ENCODE results near the gene LBHD1. TPM values are rescaled to one million over a fixed set of nuclear protein-coding genes. Genes with fewer than 3 reads are reported as not detected.
"Not testable (repeated sequence)": the region's sequence is repeated elsewhere in the genome, so short reads cannot be mapped to it uniquely, and the experiment has no call there.

The LBHD1 gene
- polyA plus RNA-seq, 2 donors: 2.7 to 5.2 TPM

DNA sequence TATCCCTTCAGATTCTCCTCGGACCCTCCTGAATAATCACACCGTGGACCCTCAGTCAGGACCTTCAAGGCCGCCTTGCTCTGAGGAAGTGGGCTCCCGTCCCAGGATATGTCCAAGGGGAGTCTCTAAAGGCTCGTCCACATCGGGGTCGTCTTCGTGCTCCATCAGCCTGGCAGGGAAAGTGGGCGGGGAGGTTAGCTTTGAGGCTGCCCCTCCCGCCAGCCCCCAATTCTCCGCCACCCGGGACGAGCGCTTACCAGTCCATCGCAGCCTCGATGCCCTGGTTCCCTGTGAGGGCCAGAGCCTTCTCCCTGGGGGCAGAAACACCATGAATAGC is 6.3 kb upstream of the LBHD1 start:
- Histone ChIP-seq H3K27me3 (ENCODE audit: control insufficient read depth in 1 of 2, insufficient read depth in 2 of 2, low read length in 2 of 2) (no peaks in the 10 kb centered on the region), H3K9me3 (ENCODE audit: control insufficient read depth in 2 of 2, insufficient read depth in 1 of 2, low read depth in 1 of 2, low read length in 1 of 2) (no peaks in the 10 kb centered on the region), H3K27ac (ENCODE audit: low read depth in 2 of 2, low read length in 1 of 2) (peak overlapping the region; percentile 81 to 96), H3K4me3 (ENCODE audit: low read depth in 1 of 2, low read length in 2 of 2) (peak overlapping the region; percentile 93 to 99), H3K4me1 (ENCODE audit: control insufficient read depth in 2 of 2, insufficient read depth in 2 of 2, low read length in 1 of 2) (peaks cover 0 to 2% of the 10 kb centered on the region in 2 donors), H3K36me3 (ENCODE audit: control insufficient read depth in 2 of 2, insufficient read depth in 2 of 2, low read length in 1 of 2) (peaks cover 3 to 14% of the 10 kb centered on the region in 2 donors)
- WGBS, 2 donors: 2 to 3% methylated on average over 16 of the region's 16 CpGs

DNA sequence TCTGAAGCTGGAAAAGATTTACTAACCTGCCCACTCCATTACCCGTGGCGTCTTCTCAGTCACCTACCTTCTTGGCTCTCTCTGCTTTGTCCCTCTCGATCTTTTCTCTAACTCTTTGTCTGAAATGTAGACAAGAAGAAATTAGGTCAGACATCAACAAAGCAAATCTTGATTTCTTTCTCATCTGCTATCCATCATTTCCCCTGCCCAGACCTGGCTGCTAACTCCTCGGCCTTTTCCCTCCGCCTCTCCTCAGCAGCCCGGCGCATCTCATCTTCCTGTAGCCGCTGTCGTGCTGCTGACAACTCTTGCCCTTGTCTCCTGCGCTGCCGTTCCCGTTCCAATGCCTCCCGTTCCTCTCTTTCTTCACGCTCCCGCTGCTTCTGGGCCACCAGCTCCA is 5.6 kb upstream of the LBHD1 start:
- Histone ChIP-seq H3K27ac (ENCODE audit: low read depth in 2 of 2, low read length in 1 of 2) (peak overlapping the region in 1 of 2 donors; percentile 81), H3K27me3 (ENCODE audit: control insufficient read depth in 1 of 2, insufficient read depth in 2 of 2, low read length in 2 of 2) (no peaks in the 10 kb centered on the region), H3K36me3 (ENCODE audit: control insufficient read depth in 2 of 2, insufficient read depth in 2 of 2, low read length in 1 of 2) (peaks cover 3 to 14% of the 10 kb centered on the region in 2 donors), H3K4me3 (ENCODE audit: low read depth in 1 of 2, low read length in 2 of 2) (peak overlapping the region; percentile 93 to 99), H3K4me1 (ENCODE audit: control insufficient read depth in 2 of 2, insufficient read depth in 2 of 2, low read length in 1 of 2) (peaks cover 0 to 3% of the 10 kb centered on the region in 2 donors), H3K9me3 (ENCODE audit: control insufficient read depth in 2 of 2, insufficient read depth in 1 of 2, low read depth in 1 of 2, low read length in 1 of 2) (no peaks in the 10 kb centered on the region)
- WGBS, 2 donors: 72 to 76% methylated on average over 15 of the region's 15 CpGs

DNA sequence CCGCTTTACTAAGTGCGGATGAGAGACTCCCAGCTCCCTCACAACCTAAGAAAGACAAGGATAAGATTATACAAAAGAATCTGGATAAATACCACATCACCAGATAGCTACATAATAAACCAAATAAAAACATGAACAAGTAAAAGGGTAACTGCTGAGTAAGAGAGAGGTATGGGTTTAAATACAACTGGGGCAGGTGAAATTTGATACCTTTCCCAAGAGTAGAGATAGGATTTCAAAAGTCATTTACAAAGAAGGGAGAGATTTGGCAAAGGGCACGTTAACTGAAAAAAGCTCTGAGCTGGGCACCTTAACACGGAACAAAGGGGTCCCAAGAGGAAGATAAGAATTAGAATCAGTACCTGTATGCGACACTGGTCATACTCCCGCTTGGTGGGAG is 5.1 kb upstream of the LBHD1 start:
- 75 to 77% methylated on average over 6 of the region's 6 CpGs for WGBS, 2 donors
- no peaks in the 10 kb centered on the region for H3K27me3 ChIP-seq (ENCODE audit: control insufficient read depth in 1 of 2, insufficient read depth in 2 of 2, low read length in 2 of 2)
- H3K4me1 ChIP-seq (ENCODE audit: control insufficient read depth in 2 of 2, insufficient read depth in 2 of 2, low read length in 1 of 2): peaks cover 0 to 5% of the 10 kb centered on the region in 2 donors
- peaks cover 3 to 14% of the 10 kb centered on the region in 2 donors for H3K36me3 ChIP-seq (ENCODE audit: control insufficient read depth in 2 of 2, insufficient read depth in 2 of 2, low read length in 1 of 2)
- no peak overlapping the region for H3K4me3 ChIP-seq (ENCODE audit: low read depth in 1 of 2, low read length in 2 of 2)
- H3K9me3 ChIP-seq (ENCODE audit: control insufficient read depth in 2 of 2, insufficient read depth in 1 of 2, low read depth in 1 of 2, low read length in 1 of 2): no peaks in the 10 kb centered on the region
- no peak overlapping the region for H3K27ac ChIP-seq (ENCODE audit: low read depth in 2 of 2, low read length in 1 of 2)

DNA sequence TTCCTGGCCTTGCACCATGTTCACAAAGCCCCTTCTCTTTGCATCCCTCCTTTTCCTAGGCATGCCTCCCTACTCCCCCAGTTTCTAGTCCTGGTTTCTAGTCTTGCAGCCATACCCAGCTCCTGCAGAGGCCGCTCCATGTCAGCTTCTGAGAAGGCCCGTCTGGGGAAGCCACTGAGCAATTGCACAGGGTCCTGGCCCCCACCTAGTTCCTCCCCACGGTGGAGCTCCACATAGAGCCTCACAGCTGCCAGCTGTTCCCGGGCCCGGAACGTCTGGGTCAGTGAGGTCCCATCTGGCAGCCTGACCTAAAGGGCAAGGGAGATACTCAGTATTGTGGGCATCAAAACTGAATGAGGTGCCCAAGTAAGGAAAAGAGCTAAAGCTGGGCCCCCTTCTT is 4.6 kb upstream of the LBHD1 start:
- Histone ChIP-seq H3K36me3 (ENCODE audit: control insufficient read depth in 2 of 2, insufficient read depth in 2 of 2, low read length in 1 of 2) (peaks cover 3 to 14% of the 10 kb centered on the region in 2 donors), H3K4me3 (ENCODE audit: low read depth in 1 of 2, low read length in 2 of 2) (no peak overlapping the region), H3K27me3 (ENCODE audit: control insufficient read depth in 1 of 2, insufficient read depth in 2 of 2, low read length in 2 of 2) (no peaks in the 10 kb centered on the region), H3K9me3 (ENCODE audit: control insufficient read depth in 2 of 2, insufficient read depth in 1 of 2, low read depth in 1 of 2, low read length in 1 of 2) (no peaks in the 10 kb centered on the region), H3K4me1 (ENCODE audit: control insufficient read depth in 2 of 2, insufficient read depth in 2 of 2, low read length in 1 of 2) (peaks cover 0 to 5% of the 10 kb centered on the region in 2 donors), H3K27ac (ENCODE audit: low read depth in 2 of 2, low read length in 1 of 2) (peak overlapping the region in 1 of 2 donors; percentile 49)
- WGBS, 2 donors: 50% methylated on average over 6 of the region's 6 CpGs

DNA sequence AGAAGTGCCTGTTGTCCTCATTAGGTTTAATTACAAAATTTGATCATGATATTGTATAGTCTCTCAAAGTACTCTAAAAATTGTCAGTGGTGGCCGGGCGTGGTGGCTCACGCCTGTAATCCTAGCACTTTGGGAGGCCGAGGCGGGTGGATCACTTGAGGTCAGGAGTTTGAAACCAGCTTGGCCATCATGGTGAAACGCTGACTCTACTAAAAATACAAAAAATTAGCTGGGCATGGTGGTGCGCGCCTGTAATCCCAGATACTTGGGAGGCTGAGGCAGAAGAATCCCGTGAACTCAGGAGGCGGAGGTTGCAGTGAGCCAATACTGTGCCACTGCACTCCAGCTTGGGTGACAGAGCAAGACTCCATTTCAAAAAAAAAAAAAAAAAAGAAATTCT is 3.3 kb upstream of the LBHD1 start:
- not testable (repeated sequence) for H3K4me1 ChIP-seq (ENCODE audit: control insufficient read depth in 2 of 2, insufficient read depth in 2 of 2, low read length in 1 of 2); H3K27ac ChIP-seq (ENCODE audit: low read depth in 2 of 2, low read length in 1 of 2); H3K27me3 ChIP-seq (ENCODE audit: control insufficient read depth in 1 of 2, insufficient read depth in 2 of 2, low read length in 2 of 2); H3K9me3 ChIP-seq (ENCODE audit: control insufficient read depth in 2 of 2, insufficient read depth in 1 of 2, low read depth in 1 of 2, low read length in 1 of 2); H3K4me3 ChIP-seq (ENCODE audit: low read depth in 1 of 2, low read length in 2 of 2)
- H3K36me3 ChIP-seq (ENCODE audit: control insufficient read depth in 2 of 2, insufficient read depth in 2 of 2, low read length in 1 of 2): peaks cover 3 to 14% of the 10 kb centered on the region in 2 donors
- 90 to 93% methylated on average over 10 of the region's 10 CpGs for WGBS, 2 donors

DNA sequence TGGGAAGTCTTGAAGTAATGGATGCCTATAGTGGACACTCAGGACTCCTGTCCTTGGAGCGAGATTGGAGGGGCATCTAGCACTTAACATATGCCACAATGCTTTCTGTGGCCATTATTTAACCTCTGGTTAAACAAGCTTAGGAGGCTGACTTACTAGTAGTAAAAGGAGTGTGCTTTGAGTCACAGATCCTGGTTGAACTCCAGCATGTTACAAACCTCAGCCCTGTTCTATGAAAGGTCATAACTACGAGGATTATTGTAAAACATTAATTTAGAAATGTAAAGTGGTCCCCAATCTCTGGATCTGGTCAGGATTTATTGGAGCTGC is 1.1 kb upstream of the LBHD1 start:
- Histone ChIP-seq H3K36me3 (ENCODE audit: control insufficient read depth in 2 of 2, insufficient read depth in 2 of 2, low read length in 1 of 2) (peaks cover 3 to 14% of the 10 kb centered on the region in 2 donors), H3K4me1 (ENCODE audit: control insufficient read depth in 2 of 2, insufficient read depth in 2 of 2, low read length in 1 of 2) (peaks cover 0 to 5% of the 10 kb centered on the region in 2 donors), H3K27me3 (ENCODE audit: control insufficient read depth in 1 of 2, insufficient read depth in 2 of 2, low read length in 2 of 2) (no peaks in the 10 kb centered on the region), H3K27ac (ENCODE audit: low read depth in 2 of 2, low read length in 1 of 2) (peak overlapping the region; percentile 93 to 97), H3K9me3 (ENCODE audit: control insufficient read depth in 2 of 2, insufficient read depth in 1 of 2, low read depth in 1 of 2, low read length in 1 of 2) (no peaks in the 10 kb centered on the region), H3K4me3 (ENCODE audit: low read depth in 1 of 2, low read length in 2 of 2) (no peak overlapping the region)
- 68 to 74% methylated on average over 2 of the region's 2 CpGs for WGBS, 2 donors

DNA sequence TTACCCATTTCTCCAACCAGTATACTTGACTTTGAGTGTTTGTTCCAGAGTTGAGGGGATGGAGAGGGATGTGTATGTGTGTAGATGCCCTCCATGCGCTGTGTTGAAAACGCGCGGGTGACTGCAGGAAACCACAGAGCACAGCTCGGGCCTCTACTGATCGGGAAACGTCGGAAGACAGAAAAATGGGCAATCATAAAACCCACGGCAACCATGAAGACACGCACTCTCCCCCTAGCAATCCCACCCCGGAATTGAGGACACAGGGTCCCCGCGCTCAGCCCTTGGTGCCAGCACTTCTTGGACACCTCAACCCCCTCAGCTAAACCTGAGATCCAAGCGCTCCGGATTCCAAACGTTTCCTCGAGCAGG is 845 bp downstream of the LBHD1 start:
- Histone ChIP-seq H3K36me3 (ENCODE audit: control insufficient read depth in 2 of 2, insufficient read depth in 2 of 2, low read length in 1 of 2) (peaks cover 3 to 6% of the 10 kb centered on the region in 2 donors), H3K9me3 (ENCODE audit: control insufficient read depth in 2 of 2, insufficient read depth in 1 of 2, low read depth in 1 of 2, low read length in 1 of 2) (no peaks in the 10 kb centered on the region), H3K4me3 (ENCODE audit: low read depth in 1 of 2, low read length in 2 of 2) (peak overlapping the region; percentile 87 to 92), H3K4me1 (ENCODE audit: control insufficient read depth in 2 of 2, insufficient read depth in 2 of 2, low read length in 1 of 2) (peaks cover 4 to 9% of the 10 kb centered on the region in 2 donors), H3K27ac (ENCODE audit: low read depth in 2 of 2, low read length in 1 of 2) (peak overlapping the region; percentile 93 to 97), H3K27me3 (ENCODE audit: control insufficient read depth in 1 of 2, insufficient read depth in 2 of 2, low read length in 2 of 2) (no peaks in the 10 kb centered on the region)
- WGBS, 2 donors: 0 to 1% methylated on average over 14 to 17 of the region's 17 CpGs

DNA sequence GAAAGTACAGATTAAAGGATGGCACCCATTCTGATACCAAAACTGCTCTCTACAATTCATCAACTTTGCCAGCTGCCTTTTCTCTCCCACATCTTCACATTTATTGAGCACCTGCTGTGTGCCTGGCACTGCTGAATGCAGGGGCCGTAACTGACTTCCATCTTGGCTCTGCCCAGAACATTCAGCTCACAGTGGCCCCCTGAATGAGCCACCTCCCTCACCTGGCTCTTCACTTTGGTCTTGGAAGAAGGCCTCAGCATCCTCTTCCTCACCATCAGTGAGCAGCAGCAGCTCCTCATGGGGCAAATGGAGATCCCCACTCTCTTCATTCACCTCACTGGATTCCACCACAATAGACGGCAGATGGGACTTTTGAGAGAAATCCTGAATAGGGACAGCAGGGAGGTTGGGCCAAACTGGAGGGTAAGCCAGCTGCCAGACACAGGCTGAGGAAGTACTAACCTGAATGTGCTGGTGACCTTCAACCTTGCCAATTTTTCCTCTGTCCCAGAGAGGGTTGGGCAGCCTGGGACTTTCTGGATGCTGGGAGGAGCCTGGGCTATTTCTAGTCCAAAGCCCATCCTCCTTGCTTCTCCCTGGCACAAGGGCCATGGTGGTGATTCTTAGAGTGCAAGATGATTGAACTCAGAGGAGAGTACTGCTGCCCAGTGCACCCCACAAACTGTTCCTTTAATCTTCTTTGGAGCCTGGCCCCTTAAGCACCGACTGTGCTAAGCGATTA is 2.5 kb downstream of the LBHD1 start:
- 62 to 67% methylated on average over 4 of the region's 4 CpGs for WGBS, 2 donors
- H3K4me1 ChIP-seq (ENCODE audit: control insufficient read depth in 2 of 2, insufficient read depth in 2 of 2, low read length in 1 of 2): peaks cover 4 to 10% of the 10 kb centered on the region in 2 donors
- peaks cover 3 to 5% of the 10 kb centered on the region in 2 donors for H3K36me3 ChIP-seq (ENCODE audit: control insufficient read depth in 2 of 2, insufficient read depth in 2 of 2, low read length in 1 of 2)
- no peaks in the 10 kb centered on the region for H3K27me3 ChIP-seq (ENCODE audit: control insufficient read depth in 1 of 2, insufficient read depth in 2 of 2, low read length in 2 of 2)
- H3K27ac ChIP-seq (ENCODE audit: low read depth in 2 of 2, low read length in 1 of 2): peak overlapping the region in 1 of 2 donors; percentile 47
- no peak overlapping the region for H3K4me3 ChIP-seq (ENCODE audit: low read depth in 1 of 2, low read length in 2 of 2)
- H3K9me3 ChIP-seq (ENCODE audit: control insufficient read depth in 2 of 2, insufficient read depth in 1 of 2, low read depth in 1 of 2, low read length in 1 of 2): no peaks in the 10 kb centered on the region

DNA sequence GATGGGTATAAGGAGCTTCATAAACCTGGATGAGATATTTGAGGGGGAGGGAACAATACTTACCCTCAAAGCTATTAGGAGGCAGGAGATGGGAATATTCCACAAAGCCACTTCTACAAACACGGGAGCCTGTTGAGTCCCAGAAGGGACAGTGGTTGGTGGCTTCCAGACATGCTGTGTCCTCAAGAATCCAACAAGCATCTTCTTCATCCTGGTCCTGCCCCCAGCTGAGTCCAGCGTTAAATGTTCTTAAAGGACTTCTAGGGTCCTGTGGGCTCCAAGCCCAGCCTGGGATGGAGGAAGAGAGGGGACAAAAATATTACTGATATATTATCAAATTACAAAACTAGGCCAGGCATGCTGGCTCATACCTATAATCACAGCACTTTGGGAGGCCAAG is 4.6 kb downstream of the LBHD1 start:
- 71 to 86% methylated on average over 2 of the region's 2 CpGs for WGBS, 2 donors
- Histone ChIP-seq H3K4me3 (ENCODE audit: low read depth in 1 of 2, low read length in 2 of 2) (no peak overlapping the region), H3K36me3 (ENCODE audit: control insufficient read depth in 2 of 2, insufficient read depth in 2 of 2, low read length in 1 of 2) (peaks cover 3 to 5% of the 10 kb centered on the region in 2 donors), H3K9me3 (ENCODE audit: control insufficient read depth in 2 of 2, insufficient read depth in 1 of 2, low read depth in 1 of 2, low read length in 1 of 2) (no peaks in the 10 kb centered on the region), H3K4me1 (ENCODE audit: control insufficient read depth in 2 of 2, insufficient read depth in 2 of 2, low read length in 1 of 2) (peaks cover 4 to 10% of the 10 kb centered on the region in 2 donors), H3K27me3 (ENCODE audit: control insufficient read depth in 1 of 2, insufficient read depth in 2 of 2, low read length in 2 of 2) (no peaks in the 10 kb centered on the region), H3K27ac (ENCODE audit: low read depth in 2 of 2, low read length in 1 of 2) (no peak overlapping the region)

DNA sequence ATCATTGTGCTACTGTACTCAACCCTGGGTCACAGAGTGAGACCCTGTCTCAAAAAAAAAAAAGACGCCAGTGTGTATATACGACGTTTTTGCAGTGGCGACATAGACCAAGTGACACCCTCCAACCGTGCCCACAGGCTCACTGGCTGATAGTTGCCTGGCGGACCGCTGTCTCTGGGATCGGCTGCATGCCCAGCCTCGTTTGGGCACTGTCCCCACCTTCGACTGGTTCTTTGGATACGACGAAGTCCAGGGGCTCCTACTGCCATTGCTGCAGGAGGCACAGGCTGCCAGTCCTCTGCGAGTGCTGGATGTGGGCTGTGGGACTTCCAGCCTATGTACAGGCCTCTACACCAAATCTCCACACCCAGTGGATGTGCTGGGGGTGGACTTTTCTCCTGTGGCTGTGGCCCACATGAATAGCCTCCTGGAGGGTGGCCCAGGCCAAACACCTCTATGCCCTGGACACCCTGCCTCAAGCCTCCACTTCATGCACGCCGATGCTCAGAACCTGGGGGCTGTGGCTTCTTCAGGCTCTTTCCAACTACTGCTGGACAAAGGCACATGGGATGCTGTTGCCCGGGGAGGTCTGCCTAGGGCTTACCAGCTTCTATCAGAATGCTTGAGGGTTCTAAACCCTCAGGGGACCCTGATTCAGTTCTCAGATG is 5.7 kb downstream of the LBHD1 start:
- WGBS, 2 donors: 31 to 35% methylated on average over 16 of the region's 16 CpGs
- Histone ChIP-seq H3K4me1 (ENCODE audit: control insufficient read depth in 2 of 2, insufficient read depth in 2 of 2, low read length in 1 of 2) (peaks cover 4 to 10% of the 10 kb centered on the region in 2 donors), H3K27me3 (ENCODE audit: control insufficient read depth in 1 of 2, insufficient read depth in 2 of 2, low read length in 2 of 2) (no peaks in the 10 kb centered on the region), H3K9me3 (ENCODE audit: control insufficient read depth in 2 of 2, insufficient read depth in 1 of 2, low read depth in 1 of 2, low read length in 1 of 2) (no peaks in the 10 kb centered on the region), H3K4me3 (ENCODE audit: low read depth in 1 of 2, low read length in 2 of 2) (peak overlapping the region; percentile 82 to 91), H3K27ac (ENCODE audit: low read depth in 2 of 2, low read length in 1 of 2) (peak overlapping the region; percentile 87 to 97), H3K36me3 (ENCODE audit: control insufficient read depth in 2 of 2, insufficient read depth in 2 of 2, low read length in 1 of 2) (peaks cover 3 to 5% of the 10 kb centered on the region in 2 donors)
